WERI-Rb-1 (cell line): ENCODE measurements around the gene ST3GAL3.

Experiments used
- DNase-seq: peaks from one replicate; pipeline ENCODE4 v3.0.0-alpha.2; 2020
- H3K27ac ChIP-seq: fragments of 250-450 bp; sonication (Bioruptor Pico); 2 replicates; pipeline ENCODE4 v1.5.1; 2020; ENCODE audit warnings: mild to moderate bottlenecking, moderate library complexity
- H3K27me3 ChIP-seq: fragments of 250-450 bp; sonication (Bioruptor Pico); 2 replicates; pipeline ENCODE4 v1.5.1; 2021; ENCODE audit warnings: mild to moderate bottlenecking, low read depth, moderate library complexity; ENCODE audit not compliant: insufficient read depth, severe bottlenecking
- H3K36me3 ChIP-seq: fragments of 250-450 bp; sonication (Bioruptor Pico); 2 replicates; pipeline ENCODE4 v1.5.1; 2020; ENCODE audit warnings: mild to moderate bottlenecking, moderate library complexity
- H3K4me3 ChIP-seq: 2 replicates; pipeline ENCODE4 v1.5.1; 2011; ENCODE audit warnings: low read depth, mild to moderate bottlenecking, control low read depth, low read length
- H3K9me3 ChIP-seq: fragments of 250-450 bp; sonication (Bioruptor Pico); 2 replicates; pipeline ENCODE4 v1.5.1; 2021; ENCODE audit warnings: mild to moderate bottlenecking, moderate library complexity; ENCODE audit not compliant: severe bottlenecking
- TF ChIP-seq, protein P1 (sequence below): IDR thresholded peaks from 2 replicates; pipeline ENCODE4 v1.5.1; 2011; ENCODE audit warnings: low read depth, mild to moderate bottlenecking, control low read depth, inconsistent platforms, low read length

The ST3GAL3 gene

DNA sequence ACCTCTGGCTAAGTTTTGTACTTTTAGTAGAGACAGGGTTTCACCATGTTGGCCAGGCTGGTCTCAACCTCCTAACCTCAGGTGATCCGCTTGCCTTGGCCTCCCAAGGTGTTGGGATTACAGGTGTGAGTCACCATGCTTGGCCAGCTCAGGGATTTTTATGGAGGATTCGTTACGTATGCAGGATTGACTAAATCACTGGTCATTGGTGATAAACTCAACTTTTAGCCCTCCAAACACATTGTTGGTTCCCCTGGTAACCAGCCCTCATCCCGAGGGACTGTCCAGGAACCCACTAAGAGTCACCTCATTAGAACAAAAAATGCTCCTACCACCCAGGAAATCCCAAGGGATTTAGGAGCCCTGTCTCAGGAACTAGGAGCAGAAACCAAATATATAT lies 40.4 kb downstream of the ST3GAL3 start:
- DNase-seq = no peak
- Histone ChIP-seq H3K27ac (no peak overlapping the region), H3K4me3 (no peak overlapping the region)

DNA sequence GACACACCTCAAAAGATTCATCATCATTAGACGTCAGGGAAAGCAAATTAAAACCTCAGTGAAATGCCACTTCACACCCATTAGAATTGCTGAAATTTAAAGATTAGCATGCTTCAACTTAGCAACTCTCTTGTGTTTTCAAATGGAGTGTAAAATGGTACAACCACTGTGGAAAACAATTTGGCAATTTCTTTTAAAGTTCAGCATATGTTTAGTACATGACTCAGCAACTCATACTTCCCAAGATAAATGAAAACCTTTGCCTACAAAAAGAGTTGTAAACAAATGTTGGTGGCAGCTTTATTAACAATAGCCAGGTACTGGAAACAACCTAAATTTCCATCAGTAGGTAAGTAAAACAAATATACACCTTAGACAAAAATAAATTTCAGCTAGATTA lies 42.7 kb downstream of the ST3GAL3 start:
- Histone ChIP-seq H3K27ac (no peak overlapping the region), H3K4me3 (no peak overlapping the region), H3K9me3 (no peaks in the 10 kb centered on the region), H3K36me3 (no peaks in the 10 kb centered on the region), H3K27me3 (no peaks in the 10 kb centered on the region)
- DNase-seq = no peak
- TF ChIP-seq, protein P1, sequence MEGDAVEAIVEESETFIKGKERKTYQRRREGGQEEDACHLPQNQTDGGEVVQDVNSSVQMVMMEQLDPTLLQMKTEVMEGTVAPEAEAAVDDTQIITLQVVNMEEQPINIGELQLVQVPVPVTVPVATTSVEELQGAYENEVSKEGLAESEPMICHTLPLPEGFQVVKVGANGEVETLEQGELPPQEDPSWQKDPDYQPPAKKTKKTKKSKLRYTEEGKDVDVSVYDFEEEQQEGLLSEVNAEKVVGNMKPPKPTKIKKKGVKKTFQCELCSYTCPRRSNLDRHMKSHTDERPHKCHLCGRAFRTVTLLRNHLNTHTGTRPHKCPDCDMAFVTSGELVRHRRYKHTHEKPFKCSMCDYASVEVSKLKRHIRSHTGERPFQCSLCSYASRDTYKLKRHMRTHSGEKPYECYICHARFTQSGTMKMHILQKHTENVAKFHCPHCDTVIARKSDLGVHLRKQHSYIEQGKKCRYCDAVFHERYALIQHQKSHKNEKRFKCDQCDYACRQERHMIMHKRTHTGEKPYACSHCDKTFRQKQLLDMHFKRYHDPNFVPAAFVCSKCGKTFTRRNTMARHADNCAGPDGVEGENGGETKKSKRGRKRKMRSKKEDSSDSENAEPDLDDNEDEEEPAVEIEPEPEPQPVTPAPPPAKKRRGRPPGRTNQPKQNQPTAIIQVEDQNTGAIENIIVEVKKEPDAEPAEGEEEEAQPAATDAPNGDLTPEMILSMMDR = no peak

More for the DNA sequence above, 40.4 kb downstream of the ST3GAL3 start:
- TF ChIP-seq, protein P1 = no peak
- Histone ChIP-seq H3K9me3 (no peaks in the 10 kb centered on the region), H3K36me3 (no peaks in the 10 kb centered on the region), H3K27me3 (no peaks in the 10 kb centered on the region)

DNA sequence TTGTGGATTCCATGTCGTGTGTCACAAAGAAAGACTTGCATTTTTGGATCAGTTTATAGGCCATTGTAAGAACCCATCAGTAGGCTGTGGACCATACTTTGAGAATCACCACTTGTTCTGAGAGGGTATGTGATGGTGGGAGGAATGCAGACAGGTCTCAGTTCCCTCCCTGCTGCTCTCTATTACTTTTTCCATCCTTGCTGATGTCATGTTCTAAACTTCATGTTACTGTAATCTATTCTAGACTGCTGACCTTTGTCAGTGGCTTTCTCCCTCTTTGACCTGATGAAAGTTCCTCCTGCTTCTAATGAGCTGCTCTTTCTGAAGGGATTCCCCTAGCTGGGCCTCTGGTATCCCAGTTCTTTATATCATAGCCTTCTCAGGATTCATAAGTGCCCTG lies 46.1 kb downstream of the ST3GAL3 start:
- TF ChIP-seq, protein P1 = no peak
- H3K27ac ChIP-seq = no peak overlapping the region
- no peaks in the 10 kb centered on the region for H3K9me3 ChIP-seq
- no peak for DNase-seq
- no peaks in the 10 kb centered on the region for H3K36me3 ChIP-seq
- H3K4me3 ChIP-seq = no peak overlapping the region
- H3K27me3 ChIP-seq = no peaks in the 10 kb centered on the region

DNA sequence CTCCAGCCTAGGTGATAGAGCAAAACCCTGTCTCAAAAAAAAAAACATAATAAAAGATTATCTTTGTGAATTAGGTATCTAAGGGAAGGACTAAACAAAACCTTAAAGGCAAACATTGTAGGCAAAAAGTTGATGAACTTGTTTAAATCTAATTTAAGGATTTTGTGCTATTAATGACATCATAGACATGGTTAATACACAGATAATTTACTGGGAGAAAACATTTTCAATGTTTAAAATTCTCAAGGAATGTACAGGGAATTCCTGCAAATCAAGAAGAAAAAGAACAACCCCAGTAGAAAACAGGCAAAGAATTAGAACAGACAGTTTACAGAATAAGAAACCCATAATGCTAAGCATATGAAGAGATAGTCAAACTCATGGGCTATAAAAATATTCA lies 47.6 kb downstream of the ST3GAL3 start:
- H3K27ac ChIP-seq = no peak overlapping the region
- no peak for DNase-seq
- H3K36me3 ChIP-seq = no peaks in the 10 kb centered on the region
- H3K4me3 ChIP-seq = no peak overlapping the region
- no peaks in the 10 kb centered on the region for H3K9me3 ChIP-seq
- TF ChIP-seq, protein P1 = no peak
- no peaks in the 10 kb centered on the region for H3K27me3 ChIP-seq

DNA sequence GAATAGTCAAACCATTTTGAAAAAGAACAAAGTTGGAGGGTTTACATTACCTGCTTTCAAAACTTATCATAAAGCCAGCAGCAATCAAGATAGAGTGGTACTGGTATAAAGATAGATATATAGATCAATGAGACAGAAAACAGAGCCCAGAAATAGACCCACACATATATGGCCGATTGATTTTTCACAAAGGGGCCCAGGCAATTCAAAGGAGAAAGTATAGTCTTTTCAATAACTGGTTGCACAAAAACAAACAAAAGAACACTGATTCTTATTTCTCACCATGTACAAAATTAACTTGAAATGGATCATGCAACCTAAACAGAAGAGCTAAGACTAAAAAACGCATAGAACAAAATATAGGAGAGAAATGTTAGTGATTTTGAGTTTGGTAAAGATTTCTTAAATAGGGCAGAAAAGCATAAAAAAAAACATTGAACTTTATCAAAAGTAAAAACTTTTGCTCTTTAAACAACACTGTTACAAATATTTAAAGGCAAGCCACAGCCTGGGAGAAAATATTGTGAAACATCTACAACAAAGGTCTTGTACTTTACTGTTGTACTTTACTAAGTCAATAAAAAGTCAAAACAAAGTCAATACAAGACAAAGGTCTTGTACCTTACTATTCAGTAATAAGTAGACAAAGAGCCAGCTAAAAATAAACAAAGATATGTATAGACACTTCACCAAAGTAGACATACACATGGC lies 50.2 kb downstream of the ST3GAL3 start:
- TF ChIP-seq, protein P1 = no peak
- no peaks in the 10 kb centered on the region for H3K36me3 ChIP-seq
- no peak for DNase-seq
- H3K9me3 ChIP-seq = no peaks in the 10 kb centered on the region
- H3K27ac ChIP-seq = no peak overlapping the region
- no peaks in the 10 kb centered on the region for H3K27me3 ChIP-seq
- H3K4me3 ChIP-seq = no peak overlapping the region
